Measurements from ENCODE around the gene SFTPB.
A peak's percentile ranks its signal among the peaks of the same experiment; 100 is the strongest.
"Not testable (repeated sequence)": the region's sequence is repeated elsewhere in the genome, so short reads cannot be mapped to it uniquely, and the experiment has no call there.

The SFTPB gene

DNA sequence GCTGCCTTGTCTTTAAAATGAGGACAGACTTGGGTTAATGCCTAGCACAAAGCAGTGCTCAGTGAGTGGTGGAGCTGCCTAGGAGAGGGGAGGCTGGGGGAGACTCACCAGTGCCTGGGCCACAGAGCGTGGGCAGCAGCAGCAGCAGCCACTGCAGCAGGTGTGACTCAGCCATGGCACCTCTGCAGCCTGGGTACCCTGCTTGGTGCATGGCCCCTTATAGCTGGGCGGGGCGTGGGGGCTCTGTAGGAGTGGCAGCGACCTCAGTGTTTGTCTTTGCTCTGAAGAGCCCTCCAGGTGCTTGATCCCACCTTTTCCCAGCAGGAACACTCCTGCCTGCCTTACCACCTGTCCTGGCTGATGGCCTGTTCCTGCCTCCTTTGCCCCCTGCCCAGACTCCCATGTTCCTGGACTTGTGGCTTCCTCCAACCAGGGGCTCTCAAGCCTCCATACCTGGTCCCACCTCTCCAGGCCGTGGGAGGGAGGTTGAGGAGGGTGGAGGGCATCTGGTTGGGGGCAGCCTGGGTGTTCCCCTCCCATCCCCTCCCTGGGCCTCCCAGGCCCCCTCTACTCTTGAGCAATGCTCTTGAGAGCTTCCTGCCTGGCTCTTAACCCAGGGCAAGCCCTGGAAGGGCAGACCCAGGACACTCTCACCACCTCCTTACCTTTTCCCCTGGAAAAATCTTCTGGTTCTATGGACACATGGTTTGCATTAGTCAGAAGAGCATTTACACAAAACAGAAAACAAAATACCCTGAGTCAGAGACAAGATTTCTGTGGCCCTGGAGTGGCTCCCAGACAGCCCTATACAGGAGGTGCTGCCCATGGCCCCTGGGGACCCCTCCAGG lies at the start of gene SFTPB:
TSS of gene SFTPB (minus strand) at position 191 of the 848 bp plus-strand sequence. CDS start at position 175, 16 bp downstream.
- no peak for DNase-seq (ENCODE audit: low read depth)

DNA sequence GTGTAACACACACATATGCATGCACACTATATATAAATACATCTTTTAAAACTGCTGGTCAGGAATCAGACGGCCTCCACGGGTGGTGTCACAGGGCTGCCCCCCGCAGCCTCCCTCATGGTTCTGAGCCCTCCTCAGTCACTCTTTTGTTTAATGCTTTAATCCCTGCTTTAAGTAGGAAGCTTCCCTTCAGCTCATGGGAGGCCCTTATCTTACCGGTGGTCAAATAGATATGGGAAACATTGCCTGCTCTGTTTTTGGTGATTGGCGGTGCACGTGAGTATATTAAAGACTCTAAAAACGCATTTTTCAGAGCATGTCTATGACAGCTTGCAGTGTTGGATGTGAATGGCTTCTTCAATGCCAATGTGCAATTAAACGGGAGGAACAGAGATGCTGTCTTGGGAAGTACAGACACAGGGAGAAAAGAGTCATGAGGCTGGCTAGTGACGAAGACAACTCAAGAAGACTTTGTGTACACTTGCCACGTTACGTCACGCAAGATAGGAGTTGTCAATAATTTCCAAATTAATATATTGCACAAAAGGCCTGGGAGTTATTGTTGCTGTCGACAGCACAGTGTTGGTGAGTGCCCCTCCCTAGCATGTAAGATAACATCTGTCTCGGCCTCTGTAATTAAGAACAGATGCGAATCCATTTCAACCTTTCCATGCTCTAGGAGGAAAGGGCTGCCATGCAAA lies 49.5 kb upstream of the SFTPB start:
- DNase-seq (ENCODE audit: low read depth), result no peak

DNA sequence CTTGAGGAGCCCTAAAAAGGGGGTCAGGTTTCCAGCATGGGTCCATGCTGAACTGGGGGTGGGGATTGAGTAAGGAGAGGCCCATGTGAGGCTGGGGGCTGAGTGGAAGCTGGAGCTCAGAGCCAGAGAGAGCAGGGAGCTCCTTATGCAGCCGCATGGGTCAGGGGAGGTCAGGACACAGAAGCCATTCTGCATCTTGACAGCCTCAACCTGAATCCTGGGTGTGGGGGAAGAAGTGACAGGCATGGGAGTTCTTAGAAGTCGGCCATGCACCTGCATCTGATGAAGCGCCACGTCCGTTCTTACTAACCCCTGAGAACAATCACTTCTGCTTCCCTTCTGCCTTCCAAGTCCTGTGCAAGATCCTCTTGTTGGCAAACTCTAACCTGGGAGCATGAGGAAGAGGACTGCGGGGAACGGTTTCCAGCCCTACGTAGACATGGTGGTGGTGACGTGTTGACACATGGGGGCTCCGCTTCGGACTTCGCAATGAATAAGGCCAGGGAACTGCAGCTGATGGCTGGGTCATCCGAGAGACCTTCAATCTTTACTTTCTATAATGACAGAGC lies 48.4 kb upstream of the SFTPB start:
- no peak for DNase-seq (ENCODE audit: low read depth)

DNA sequence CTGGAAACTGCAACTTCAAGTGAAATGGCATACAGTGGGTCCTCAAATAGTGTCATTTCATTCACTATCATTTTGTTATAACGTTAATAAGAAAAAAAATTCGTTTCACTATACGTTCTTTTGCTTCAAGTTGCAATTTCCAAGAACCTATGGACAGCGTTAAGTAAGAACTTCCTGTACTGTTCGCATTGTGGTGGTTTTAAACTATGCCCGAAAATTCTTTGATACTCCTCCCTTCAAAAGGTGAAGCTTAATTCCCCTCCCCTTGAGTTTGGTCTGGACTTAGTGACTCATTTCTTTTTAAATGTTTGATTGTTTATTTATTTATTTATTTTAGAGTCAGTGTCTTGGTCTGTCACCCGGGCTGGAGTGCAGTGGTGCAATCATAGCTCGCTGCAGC lies 46.8 kb upstream of the SFTPB start:
- no peak for DNase-seq (ENCODE audit: low read depth)

DNA sequence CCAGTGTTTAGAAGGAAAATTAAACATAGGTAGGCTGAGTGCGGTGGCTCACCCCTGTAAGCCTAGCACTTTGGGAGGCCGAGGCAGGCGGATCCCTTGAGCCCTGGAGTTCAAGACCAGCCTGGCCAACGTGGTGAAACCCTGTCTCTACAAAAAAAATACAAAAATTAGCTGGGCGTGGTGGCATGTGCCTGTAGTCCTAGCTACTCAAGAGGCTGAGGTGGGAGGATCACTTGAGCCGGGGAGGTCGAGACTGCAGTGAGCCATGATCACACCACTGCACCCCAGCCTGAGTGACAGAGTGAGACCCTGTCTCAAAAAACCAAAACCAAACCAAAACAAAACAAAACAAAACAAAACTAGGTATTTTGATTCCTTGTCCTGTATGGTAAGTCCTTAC lies 46.4 kb upstream of the SFTPB start:
- DNase-seq (ENCODE audit: low read depth), result not testable (repeated sequence)

DNA sequence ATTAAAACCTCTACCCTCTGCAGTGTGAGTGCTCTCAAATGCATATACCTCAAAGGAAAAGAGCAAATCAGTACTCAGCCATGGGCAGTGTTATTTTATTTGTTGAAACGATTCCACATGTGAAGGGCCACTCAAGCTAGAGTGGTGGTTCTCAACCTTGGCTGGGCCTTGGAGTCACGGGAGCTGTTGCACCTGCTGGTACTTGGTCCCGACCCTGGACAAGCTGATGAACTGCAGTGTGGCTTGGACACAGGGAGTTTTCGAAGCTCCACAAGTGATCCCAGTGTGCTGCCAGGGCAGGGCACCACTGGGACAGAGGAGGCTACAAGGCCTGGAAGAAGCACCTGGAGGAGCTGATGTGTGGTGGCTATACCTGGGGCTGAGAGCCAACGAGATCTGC lies 45.8 kb upstream of the SFTPB start:
- no peak for DNase-seq (ENCODE audit: low read depth)

DNA sequence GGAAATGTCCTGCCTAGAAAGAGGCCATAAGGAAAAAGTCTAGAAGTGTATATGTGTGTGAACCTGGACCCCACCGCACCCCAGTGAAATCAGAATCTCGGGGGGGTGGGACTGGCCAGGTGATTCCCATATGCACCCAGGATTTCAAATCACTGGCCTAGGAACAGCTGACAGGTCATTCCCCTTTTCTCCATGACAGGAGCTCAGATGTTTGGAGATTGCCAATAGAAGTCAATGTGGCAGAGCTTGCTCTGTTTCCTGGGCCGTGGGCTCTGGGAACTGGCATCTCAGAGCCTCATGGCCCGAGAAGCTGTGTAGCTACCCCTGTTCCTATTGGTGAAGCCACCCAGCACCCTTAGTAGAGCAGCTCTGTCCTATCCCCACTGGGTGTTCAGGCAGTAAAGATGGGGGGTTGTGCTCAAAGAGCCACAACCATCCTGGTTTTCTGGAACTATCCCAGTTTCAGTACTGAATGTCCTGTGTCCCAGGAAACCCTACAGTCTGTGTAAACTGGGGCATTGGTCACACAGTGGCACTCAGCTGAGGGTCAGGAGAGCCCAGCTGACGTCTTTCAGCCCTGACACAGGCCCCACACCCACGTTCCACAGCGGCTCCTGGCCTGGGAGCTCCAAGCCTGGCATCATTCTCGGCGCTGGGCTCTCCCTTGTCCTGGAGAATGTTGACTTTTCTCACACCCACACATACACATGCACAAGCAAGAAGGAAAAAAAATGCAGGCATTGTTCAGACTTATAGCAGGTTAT lies 45.0 kb upstream of the SFTPB start:
- DNase-seq (ENCODE audit: low read depth), result no peak

DNA sequence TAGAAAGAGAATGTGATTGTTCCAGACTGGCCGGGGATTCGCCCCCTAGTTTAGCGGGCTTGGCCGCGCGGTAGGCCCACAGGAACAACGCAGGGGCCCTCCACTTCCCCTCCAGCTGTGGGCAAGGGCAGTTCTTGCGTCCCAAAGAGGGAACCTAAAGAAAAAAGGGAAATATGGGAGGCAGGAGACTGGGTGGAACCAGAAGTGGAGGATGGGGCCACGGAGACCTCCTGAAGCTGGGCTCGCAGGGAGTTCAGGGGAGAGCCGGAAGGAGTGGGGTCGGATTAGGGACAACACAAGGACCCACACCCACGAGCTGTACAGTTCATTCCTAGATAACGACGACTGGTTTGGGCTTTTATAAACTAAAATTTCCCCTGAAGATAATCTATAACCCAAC lies 44.3 kb upstream of the SFTPB start:
- no peak for DNase-seq (ENCODE audit: low read depth)

DNA sequence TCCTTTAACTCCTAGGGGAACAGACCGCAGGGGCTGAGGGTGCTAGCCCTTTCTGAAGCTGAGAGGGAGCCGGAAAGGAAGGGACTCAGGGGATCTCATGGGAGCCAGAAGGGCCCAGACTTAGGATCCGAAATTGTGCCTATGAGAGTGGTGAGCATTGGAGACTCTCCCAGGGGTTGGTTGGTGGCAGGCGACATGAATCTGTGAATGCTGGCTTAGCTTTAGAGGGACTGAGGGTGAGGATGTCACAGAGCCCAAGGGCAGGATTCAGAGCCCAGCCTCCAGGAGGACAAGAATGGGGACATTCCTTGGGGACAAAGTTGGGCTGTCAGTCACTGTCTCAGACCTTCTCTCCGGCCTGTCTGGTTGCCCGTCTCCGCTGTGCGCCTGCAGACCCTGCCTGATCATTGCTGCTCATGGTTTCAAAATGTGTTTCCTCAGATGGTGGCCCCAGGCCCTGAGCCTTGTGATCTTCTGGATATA lies 43.6 kb upstream of the SFTPB start:
- no peak for DNase-seq (ENCODE audit: low read depth)

DNA sequence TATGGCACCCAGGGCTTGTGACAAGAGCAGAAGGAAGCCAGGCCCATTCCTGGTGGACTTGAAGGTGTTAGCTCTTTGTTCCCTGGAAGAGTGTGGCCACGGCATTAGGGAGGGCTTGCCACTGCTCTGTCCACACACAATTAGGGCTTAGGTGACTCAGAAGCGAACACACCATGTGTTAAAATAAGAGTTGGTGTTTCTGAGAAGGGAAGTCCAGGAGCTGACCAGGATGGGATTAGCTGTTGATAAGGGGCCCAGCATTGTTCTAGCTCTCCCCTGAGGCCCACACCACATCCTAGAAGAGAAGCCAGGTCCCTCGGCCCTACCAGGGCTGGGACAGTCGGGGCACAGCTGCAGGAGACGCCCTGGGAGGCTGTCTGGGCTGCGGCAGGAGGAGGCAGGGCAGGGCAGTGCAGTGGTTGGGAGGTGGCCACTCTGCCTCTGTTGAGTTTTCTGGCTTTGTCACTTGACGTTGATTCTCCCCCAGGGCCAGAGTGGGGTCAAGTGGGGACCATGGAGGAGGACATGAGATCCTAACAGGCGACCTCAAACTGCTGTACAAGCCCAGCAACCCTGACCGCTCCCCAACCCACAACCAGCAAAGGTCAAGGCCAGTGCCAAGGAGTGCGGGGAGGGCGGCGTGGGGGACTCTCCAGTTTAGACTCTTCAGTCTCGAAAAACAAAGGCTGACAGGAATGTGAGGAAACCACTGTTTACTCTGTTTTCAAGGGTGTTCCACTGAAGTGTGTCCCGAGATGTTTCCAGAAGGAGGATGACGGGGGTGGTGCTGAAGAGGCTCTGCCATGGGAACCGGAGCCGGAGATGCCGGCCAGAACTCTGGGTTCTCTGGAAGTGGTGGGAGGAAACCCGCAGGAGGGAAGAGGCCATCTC lies 42.9 kb upstream of the SFTPB start:
- no peak for DNase-seq (ENCODE audit: low read depth)

DNA sequence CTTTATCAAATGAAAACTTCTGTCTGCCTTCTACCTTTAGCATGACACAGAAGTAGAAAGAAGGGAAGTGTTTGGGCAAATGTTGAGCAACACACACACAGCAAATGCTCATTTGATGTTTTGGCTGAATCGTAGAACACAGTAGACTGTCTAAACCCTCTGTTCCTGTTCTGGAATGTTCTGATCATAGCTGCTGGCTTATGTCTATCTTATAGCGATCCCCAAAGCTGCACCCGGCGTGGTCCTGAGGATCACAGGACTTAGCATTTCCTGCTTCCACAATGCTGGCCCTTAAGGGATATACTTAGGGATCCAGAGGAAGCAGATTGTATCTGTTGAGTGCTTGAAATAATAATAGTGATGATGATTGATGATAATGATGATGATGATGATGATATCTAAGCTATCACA lies 41.4 kb upstream of the SFTPB start:
- DNase-seq (ENCODE audit: low read depth), result no peak

DNA sequence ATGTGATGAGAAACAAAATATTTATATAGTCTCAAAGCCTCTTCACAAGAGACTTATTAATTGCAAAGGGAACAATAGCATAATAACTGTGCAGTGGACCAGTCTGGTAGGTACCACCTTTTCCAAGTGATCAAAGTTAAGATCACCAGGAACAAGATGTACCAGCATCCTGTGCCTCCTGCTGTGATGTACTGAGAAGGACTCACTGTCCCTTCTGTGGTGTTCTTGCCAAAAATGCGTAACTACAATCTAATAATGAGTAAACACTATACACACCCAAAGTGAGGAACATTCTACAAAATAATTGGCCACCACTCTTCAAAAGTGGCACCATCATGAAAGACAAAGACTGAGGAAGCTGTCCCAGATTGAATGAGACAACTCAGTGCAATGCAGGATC lies 40.6 kb upstream of the SFTPB start:
- DNase-seq (ENCODE audit: low read depth), result no peak

DNA sequence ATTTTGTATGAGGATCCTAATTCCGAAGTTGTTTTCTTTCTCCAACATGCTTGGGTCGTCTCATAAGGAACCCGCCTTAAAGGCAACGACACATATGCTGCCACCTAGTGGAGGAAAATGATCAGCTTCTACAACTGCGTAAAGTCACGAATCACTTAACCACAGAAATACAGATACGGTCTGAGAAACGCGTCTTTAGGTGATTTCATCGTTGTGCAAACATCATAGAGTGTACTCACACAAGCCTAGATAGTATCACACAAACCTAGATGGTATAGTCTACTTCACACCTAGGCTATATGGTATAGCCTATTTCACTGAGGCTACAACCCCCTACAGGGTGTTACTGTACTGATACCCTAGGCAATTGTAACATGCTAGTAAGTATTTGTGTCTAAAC lies 39.3 kb upstream of the SFTPB start:
- peak; percentile 25 for DNase-seq (ENCODE audit: low read depth)

DNA sequence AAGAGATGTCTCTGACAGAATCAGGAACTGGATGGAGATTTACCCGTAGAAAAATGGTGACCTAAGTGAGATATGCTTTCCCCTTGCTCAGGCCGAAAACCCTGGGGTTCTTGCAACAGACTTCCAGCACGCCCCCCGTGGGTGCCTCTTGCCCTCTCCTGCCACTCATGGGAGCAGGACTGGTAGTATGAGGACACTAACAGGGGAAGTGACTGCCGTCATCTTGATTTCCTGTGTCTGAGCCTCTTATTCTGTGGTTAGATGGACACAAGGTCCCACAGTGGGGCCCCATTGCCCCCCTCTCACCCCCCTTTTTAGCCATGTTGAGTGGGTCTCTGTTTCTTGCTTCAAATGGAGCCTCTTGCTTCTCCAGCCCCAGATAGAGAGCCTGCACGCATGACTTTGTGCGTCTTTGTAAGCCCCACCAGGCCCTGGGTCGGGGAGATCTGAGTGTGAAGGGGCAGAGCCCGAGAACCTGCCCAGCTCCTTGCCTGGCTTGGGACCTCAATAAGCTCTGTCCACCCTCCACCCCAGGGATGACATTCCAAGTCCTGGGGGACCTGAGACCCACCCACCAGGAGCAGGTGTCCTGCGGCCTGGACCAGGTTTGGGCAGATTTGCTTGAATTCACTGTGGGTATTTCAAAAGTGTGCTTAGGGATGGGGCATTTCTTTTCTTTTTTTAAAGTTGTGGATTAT lies 38.7 kb upstream of the SFTPB start:
- DNase-seq (ENCODE audit: low read depth), result no peak

DNA sequence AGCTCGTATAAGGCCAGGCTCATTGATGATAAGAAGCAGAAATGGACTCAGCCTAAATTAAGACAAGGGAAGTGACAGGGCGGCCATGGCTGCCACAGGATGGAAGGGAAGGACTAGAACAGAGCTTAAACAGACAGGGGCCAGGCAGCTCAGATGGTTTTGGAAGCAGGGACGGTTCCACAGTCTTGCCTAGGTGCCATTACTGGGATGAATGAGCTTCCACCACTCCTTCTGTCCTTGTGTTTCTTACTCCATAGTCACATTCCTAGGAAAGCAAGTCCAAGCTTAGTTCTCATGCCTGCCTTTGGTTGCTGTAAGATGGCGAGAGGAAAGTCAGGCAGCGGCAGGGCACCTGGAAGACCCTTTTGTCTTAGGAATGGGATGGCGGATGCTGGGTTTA lies 38.1 kb upstream of the SFTPB start:
- DNase-seq (ENCODE audit: low read depth), result no peak

DNA sequence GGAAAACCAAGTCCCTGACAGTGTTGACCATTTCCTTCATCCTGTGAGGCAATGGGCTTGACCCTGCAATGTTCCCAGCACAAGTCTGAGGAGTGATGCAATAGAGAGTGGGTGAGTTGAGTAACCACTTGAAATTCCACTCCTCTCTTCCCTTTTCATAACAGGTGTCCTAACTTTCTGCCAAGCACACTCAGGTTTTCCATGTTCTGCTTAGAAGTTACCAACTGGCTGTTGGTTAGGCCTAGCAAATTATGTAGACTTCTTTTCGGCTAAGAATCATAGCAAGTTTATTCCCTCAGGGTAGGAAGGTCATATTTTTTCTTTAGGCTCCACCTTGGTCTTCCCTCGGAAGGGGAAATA lies 37.7 kb upstream of the SFTPB start:
- DNase-seq (ENCODE audit: low read depth), result no peak

DNA sequence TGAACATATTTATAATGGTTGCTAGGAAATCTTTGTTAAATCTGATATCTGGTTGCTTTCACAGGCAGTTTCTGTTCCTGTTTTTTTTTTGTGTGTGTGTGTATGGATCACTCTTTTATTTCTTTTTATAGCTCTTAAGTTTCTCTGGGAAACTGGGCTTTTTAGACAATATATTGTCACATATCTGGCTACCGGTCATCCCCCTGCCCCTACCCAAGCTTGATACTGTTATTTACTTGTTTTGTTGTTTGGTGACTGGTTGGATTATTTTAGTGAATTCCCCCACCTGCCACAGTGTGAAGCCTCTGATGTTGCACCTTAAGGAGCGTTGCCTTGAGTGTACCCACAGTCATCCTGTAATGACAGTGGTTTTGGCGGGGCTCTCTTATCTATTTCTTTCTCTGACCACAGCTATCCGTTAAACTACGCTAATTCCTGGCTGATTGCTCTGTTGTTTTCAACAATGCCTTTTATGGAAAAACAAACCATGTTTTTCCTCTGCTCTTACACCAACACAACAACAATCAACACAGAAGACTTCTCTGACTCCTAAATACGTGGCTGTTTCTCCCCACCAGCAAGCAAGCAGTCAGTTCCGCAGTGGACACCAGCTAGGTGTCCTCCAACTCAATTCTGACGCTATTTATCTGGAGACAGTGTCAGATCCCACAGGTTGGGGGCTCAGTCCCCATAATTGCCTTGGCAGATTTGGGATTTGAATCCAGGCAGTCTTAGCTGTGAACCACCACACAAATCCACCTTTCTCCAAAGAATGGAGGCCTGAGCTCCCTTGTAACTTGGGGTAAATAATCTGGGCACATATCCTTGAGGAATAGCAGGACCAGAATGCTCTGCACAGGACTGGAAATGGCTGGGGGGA lies 37.0 kb upstream of the SFTPB start:
- DNase-seq (ENCODE audit: low read depth), result no peak

DNA sequence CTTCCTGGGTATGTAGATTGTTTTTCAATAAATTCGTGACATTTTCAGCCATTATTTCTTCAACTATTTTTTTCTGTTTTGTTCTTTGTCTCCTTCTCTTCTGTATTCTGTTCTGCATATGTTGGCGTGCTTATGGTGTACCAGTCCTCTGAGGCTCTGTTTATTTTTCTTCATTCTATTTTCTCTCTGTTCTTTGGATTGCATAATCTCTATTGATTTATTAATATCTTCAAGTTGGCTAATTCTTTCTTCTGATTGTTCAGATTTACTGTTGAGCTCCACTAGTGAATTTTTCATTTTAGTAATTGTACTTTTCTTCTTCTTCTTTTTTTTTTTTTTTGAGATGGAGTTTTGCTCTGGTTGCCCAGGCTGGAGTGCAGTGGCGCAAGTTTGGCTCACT lies 36.0 kb upstream of the SFTPB start:
- no peak for DNase-seq (ENCODE audit: low read depth)

DNA sequence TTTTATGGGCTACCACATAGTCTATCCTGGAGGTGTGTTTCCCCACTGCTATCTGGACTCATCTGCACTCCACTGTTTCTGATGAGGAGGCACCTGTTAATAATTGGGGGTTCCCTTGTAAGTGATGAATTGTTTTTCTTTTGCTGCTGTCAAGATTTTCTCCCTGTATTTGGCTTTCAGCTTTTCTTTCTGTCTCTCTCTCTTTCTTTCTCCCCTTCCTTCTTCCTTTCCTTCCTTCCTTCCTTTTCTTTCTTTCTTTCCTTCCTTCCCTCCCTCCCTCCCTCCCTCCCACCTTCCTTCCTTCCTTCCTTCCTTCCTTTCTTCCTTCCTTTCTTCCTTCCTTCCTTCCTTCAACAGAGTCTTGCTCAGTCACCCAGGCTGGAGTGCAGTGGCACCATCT lies 35.3 kb upstream of the SFTPB start:
- no peak for DNase-seq (ENCODE audit: low read depth)

DNA sequence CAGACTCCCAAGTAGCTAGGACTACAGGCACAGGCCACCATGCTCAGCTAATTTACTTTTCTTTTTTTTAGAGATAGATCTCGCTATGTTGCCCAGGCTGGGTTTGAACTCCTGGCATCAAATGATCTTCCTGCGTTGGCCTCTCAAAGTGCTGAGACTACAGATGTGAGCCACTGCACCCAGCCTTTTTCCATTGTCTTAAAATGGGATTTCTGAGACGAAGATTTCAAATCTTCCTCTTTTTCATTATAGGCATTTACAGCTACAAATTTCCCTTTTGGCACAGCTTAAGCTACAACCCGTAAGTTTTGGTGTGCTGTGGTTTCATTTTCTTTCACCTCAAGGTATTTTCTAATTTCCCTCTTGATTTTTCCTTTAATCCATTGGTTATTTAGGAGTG lies 34.8 kb upstream of the SFTPB start:
- no peak for DNase-seq (ENCODE audit: low read depth)
